HG03558 (cell line): ENCODE data around the gene COX11.
A peak's percentile ranks its signal among the peaks of the same experiment; 100 is the strongest.

ENCODE experiments used
- ATAC-seq: cut with Tn5 transposase; IDR thresholded peaks from one replicate; pipeline ENCODE4 v1.9.1; 2021; ENCODE audit warnings: moderate number of reproducible peaks; ENCODE audit not compliant: unreplicated experiment; ENCODE audit errors: extremely low read depth

COX11 gene

GRCh38 chr17:54968262-54968987 lies at the start of gene COX11, which contains the start of gene STXBP4:
Gene COX11, minus strand, starts transcription at chr17:54968654. Its CDS starts 8 bp downstream, at chr17:54968646.
Gene STXBP4, plus strand, starts transcription at chr17:54968765. Its CDS starts 17,455 bp downstream, at chr17:54986220.
- ATAC-seq, result peak; percentile 91

GRCh38 chr17:55005520-55005919 lies 37.1 kb upstream of the COX11 start:
- ATAC-seq, result no peak

- no peak for ATAC-seq
Measured at GRCh38 chr17:55004484-55004883, 36.0 kb upstream of the COX11 start.

- ATAC-seq, result no peak
Measured at GRCh38 chr17:55002458-55002857, 34.0 kb upstream of the COX11 start.

- no peak for ATAC-seq
Measured at GRCh38 chr17:54996441-54996840, 28.0 kb upstream of the COX11 start.

GRCh38 chr17:54992797-54993639 lies 24.6 kb upstream of the COX11 start:
- no peak for ATAC-seq

GRCh38 chr17:54991567-54991966 lies 23.1 kb upstream of the COX11 start:
- ATAC-seq, result no peak

GRCh38 chr17:54990118-54990517 lies 21.7 kb upstream of the COX11 start:
- no peak for ATAC-seq

GRCh38 chr17:54985476-54985875 lies 17.0 kb upstream of the COX11 start:
- ATAC-seq, result no peak

- no peak for ATAC-seq
Measured at GRCh38 chr17:54983260-54983659, 14.8 kb upstream of the COX11 start.

- no peak for ATAC-seq
Measured at GRCh38 chr17:54982399-54982798, 13.9 kb upstream of the COX11 start.

GRCh38 chr17:54980375-54980774 lies 11.9 kb upstream of the COX11 start:
- no peak for ATAC-seq

- no peak for ATAC-seq
Measured at GRCh38 chr17:54979657-54980056, 11.2 kb upstream of the COX11 start.

GRCh38 chr17:54977744-54978143 lies 9.3 kb upstream of the COX11 start:
- ATAC-seq, result no peak

- no peak for ATAC-seq
Measured at GRCh38 chr17:54976316-54976715, 7.9 kb upstream of the COX11 start.

GRCh38 chr17:54974759-54975158 lies 6.3 kb upstream of the COX11 start:
- ATAC-seq, result no peak

GRCh38 chr17:54972406-54973138 lies 4.1 kb upstream of the COX11 start:
- ATAC-seq, result no peak

GRCh38 chr17:54971901-54972300 lies 3.4 kb upstream of the COX11 start:
- no peak for ATAC-seq

GRCh38 chr17:54971147-54971546 lies 2.7 kb upstream of the COX11 start:
- no peak for ATAC-seq

- ATAC-seq, result no peak
Measured at GRCh38 chr17:54969658-54970572, 1.5 kb upstream of the COX11 start.
